Aorta (tissue), 5 donors: Measurements from ENCODE around the gene ELOB. TPM values are rescaled to one million over a fixed set of nuclear protein-coding genes. Genes with fewer than 3 reads are reported as not detected.
A peak's percentile ranks its signal among the peaks of the same experiment; 100 is the strongest.

Source experiments
- ATAC-seq: fragments of 200-7000 bp; cut with Tn5 transposase; one replicate; pipeline ENCODE4 v1.9.1; 2022; ENCODE audit warnings: moderate library complexity; ENCODE audit not compliant: low FRiP score
- DNase-seq, 2 donors: peaks; one replicate each; pipeline ENCODE4 v3.0.0-alpha.2; 2020
- H3K27ac ChIP-seq, 2 donors: one replicate each; pipeline ENCODE4 v1.5.1; 2013; ENCODE audit warnings: low read length in 2 of 2, mild to moderate bottlenecking in 2 of 2, moderate library complexity in 2 of 2, control low read depth in 1 of 2, inconsistent platforms in 1 of 2, low read depth in 1 of 2
- H3K27me3 ChIP-seq, 2 donors: one replicate each; pipeline ENCODE4 v1.6.1; 2013; ENCODE audit warnings: control low read depth in 1 of 2, low read length in 1 of 2, mild to moderate bottlenecking in 1 of 2, moderate library complexity in 1 of 2; ENCODE audit not compliant: insufficient read depth in 2 of 2, control insufficient read depth in 1 of 2
- H3K36me3 ChIP-seq, 2 donors: one replicate each; pipeline ENCODE4 v1.6.1; 2013; ENCODE audit warnings: control low read depth in 1 of 2, low read length in 1 of 2, mild to moderate bottlenecking in 1 of 2; ENCODE audit not compliant: insufficient read depth in 2 of 2, control insufficient read depth in 1 of 2
- H3K4me1 ChIP-seq, 2 donors: one replicate each; pipeline ENCODE4 v1.6.1; 2013; ENCODE audit warnings: low read length in 2 of 2, control low read depth in 1 of 2, mild to moderate bottlenecking in 1 of 2, moderate library complexity in 1 of 2; ENCODE audit not compliant: insufficient read depth in 2 of 2, control insufficient read depth in 1 of 2
- H3K4me3 ChIP-seq, 2 donors: one replicate each; pipeline ENCODE4 v1.5.1; 2013; ENCODE audit warnings: low read length in 2 of 2, control low read depth in 1 of 2, mild to moderate bottlenecking in 1 of 2
- H3K9me3 ChIP-seq: one replicate; pipeline ENCODE4 v1.6.1; 2013; ENCODE audit warnings: mild to moderate bottlenecking, low read length; ENCODE audit not compliant: control insufficient read depth
- WGBS, 2 donors: extraction: QIAGEN DNeasy Blood & Tissue Kit; methylation state at CpG; one replicate each; pipeline ENCODE4 v1.1.7; 2013; 5-methylcytosine and 5-hydroxymethylcytosine counted together
- intact Hi-C, 2 donors: fragments of 100-400 bp; cut with DNase I; formaldehyde crosslinking; loops; one replicate each; pipeline versions ENCODE4 v1.14.2 to v1.15.0; 2022
- long read RNA-seq, 2 donors: library from polyadenylated mRNA; unstranded; transcript quantifications; one replicate each; pipeline ENCODE4 v2.0.0, GENCODE V29; 2020 to 2021
- polyA plus RNA-seq, 2 donors: library from polyadenylated mRNA; stranded (reverse); fragments of 200-250 nt; gene quantifications; one replicate each; pipeline ENCODE4 v1.2.3, GENCODE V29; 2013
- total RNA-seq, 2 donors: library from RNA; stranded (reverse); fragmentation: NEBNext Ultra II Directional; extraction: Animal tissue kit (Norgen Biotek cat#: 25700); gene quantifications; one replicate each; pipeline ENCODE4 v1.2.1, GENCODE V29; 2021
- donor health status: healthy with polysubstance abuse.
- donor health status: Bipolar disorder and iron deficiency.
- donor health status: DM: no; HTN: no; CAD: no.
- donor health status: DM: no; HTN: no; CAD: no.
- donor health status: DM: yes; HTN: yes; CAD: no.

The ELOB gene
- total RNA-seq (100 to 1,000 TPM; 146 to 174 TPM), polyA plus RNA-seq (100 to 1,000 TPM; 368 to 843 TPM)
- long read RNA-seq, donor 1, transcript ELOB-202 (3 exons, 997 nt) = minor isoform, 10 of 48 reads
- long read RNA-seq, donor 1, transcript ELOB-203 (4 exons, 991 nt) = major isoform, 37 of 48 reads
- long read RNA-seq, donor 1, partial matches to known transcripts = 1 of 48 reads
- long read RNA-seq, donor 1, other reads (novel, unspliced or antisense) = 0 of 48 reads
- long read RNA-seq, donor 2, transcript ELOB-203 (4 exons, 991 nt) = major isoform, 59 of 77 reads
- long read RNA-seq, donor 2, transcript ELOB-202 (3 exons, 997 nt) = minor isoform, 11 of 77 reads
- long read RNA-seq, donor 2, partial matches to known transcripts = 2 of 77 reads
- long read RNA-seq, donor 2, other reads (novel, unspliced or antisense) = 0 of 77 reads

DNA sequence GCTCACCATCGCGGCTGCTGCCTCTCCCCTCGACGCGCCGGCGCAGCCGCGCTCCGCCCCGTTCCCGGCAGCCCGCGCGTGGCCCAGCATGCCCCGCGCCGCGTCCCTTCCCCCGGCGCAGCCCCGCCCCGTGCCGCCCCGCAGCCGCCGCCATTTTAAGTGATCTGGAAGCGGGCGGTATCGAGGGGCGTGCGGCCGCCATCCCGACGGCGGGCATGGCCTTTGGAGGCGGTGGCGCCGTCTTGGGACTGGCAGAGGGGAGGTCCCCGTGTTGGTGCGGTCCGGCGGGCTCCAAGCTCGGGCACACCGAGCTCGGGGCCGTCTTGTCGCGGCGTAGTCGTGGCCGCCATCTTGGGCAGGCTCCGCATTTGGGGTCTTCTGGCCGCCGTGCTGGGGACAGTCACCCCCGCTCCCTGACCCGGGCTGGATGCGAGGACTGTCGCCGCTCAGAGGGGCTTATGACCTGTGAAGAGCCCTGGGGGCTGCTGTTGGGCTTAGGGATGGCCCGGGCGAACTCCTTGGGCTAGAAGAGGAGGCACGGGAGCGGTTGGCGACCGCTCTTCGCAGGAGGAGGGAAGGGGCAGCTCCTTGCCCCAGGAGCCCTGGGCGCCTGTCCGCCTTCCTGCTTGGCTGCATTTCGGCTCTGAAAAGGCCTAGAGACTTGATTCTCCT is at the start of gene ELOB:
Gene ELOB, minus strand, starts transcription at position 50 of the 672 bp plus-strand sequence. Its CDS starts 41 bp downstream, at position 9.
- Histone ChIP-seq H3K36me3 (no peaks in the 10 kb centered on the region), H3K4me3 (peak within 1 kb of the TSS; percentile 67 to 87), H3K4me1 (no peaks in the 10 kb centered on the region), H3K9me3 (no peaks in the 10 kb centered on the region), H3K27ac (peak within 1 kb of the TSS; percentile 79 to 88), H3K27me3 (no peaks in the 10 kb centered on the region)
- intact Hi-C loops = loop anchor here in 1 of 2 donors (1.0 to 2.0 kb wide), 2 partner anchors 25 to 55 kb away; partner anchors contain the start of gene SRRM2
- WGBS, 2 donors = 0 to 1% methylated on average over 54 to 70 of the region's 70 CpGs
- ATAC-seq (peak; percentile 94), DNase-seq (peak; percentile 92 to 97)

DNA sequence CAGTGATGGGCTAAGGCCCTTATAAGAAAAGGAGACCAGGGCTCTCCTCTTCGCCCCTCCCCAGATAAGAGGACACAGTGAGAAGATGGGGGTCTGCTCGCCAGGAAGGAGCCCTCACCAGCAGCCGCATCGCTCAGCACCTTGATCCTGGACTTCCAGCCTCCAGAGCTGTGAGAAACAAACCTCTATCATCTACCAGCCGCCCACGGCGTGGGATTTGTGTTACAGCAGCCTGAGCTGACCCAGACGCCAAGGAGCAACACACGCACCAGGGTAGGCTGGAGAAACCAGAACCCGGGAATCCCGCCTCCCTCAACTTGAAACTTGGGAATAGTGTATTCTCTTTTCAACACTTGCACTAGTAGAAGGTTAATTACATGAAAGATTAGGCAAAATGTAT is 48.8 kb upstream of the ELOB start:
- H3K4me3 ChIP-seq = no peak overlapping the region
- no peaks in the 10 kb centered on the region for H3K4me1 ChIP-seq
- H3K9me3 ChIP-seq = no peaks in the 10 kb centered on the region
- no peak overlapping the region for H3K27ac ChIP-seq
- H3K36me3 ChIP-seq = no peaks in the 10 kb centered on the region
- ATAC-seq (no peak), DNase-seq (peak in 1 of 2 donors; percentile 52)
- 69 to 72% methylated on average over 11 of the region's 11 CpGs for WGBS, 2 donors
- intact Hi-C loops = no loop called here
- no peaks in the 10 kb centered on the region for H3K27me3 ChIP-seq

DNA sequence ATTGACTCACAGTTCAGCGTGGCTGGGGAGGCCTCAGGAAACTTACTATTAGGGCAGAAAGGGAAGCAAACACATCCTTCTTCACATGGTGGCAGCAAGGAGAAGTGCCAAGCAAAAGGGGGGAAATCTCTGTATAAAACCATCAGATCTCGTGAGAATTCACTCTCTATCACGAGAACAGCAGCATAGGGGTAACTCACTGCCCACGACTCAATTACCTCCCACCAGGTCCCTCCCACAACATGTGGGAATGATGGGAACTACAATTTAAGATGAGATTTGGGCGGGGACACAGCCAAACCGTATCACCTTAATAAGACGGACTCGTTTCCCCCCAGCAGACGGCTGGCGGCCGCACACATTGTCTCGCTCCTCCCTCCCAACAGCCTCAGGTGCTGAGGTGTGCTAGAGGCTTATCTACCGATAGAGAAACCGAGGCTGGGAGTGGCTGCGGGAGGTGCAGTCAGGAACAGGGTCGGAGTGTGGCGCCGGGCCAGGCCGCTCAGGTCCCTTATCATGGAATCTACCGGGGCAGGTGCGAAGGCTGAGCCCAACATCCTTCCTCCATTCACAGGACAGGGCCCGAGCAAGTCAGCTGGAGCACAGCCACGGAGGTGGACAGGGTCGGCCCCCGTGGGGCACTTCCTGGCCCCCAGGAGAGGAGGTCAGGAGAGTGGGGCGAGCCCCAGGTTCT is 48.1 kb upstream of the ELOB start:
- no peaks in the 10 kb centered on the region for H3K27me3 ChIP-seq
- peak in 1 of 2 donors; percentile 59 for DNase-seq

GRCh38 chr16:2824626-2825025 is 47.5 kb upstream of the ELOB start:
- no peak for ATAC-seq
- Histone ChIP-seq H3K27ac (no peak overlapping the region), H3K4me3 (no peak overlapping the region), H3K9me3 (no peaks in the 10 kb centered on the region), H3K36me3 (no peaks in the 10 kb centered on the region), H3K4me1 (no peaks in the 10 kb centered on the region), H3K27me3 (no peaks in the 10 kb centered on the region)
- DNase-seq = peak in 1 of 2 donors; percentile 42
- intact Hi-C loops = no loop called here
- WGBS, 2 donors = 75 to 79% methylated on average over 10 of the region's 10 CpGs

More for the DNA sequence above, 48.1 kb upstream of the ELOB start:
- H3K27ac ChIP-seq = no peak overlapping the region
- no peaks in the 10 kb centered on the region for H3K36me3 ChIP-seq
- H3K4me1 ChIP-seq = no peaks in the 10 kb centered on the region
- 80 to 82% methylated on average over 26 of the region's 26 CpGs for WGBS, 2 donors
- H3K9me3 ChIP-seq = no peaks in the 10 kb centered on the region
- no peak overlapping the region for H3K4me3 ChIP-seq
- ATAC-seq = no peak
- intact Hi-C loops = no loop called here

DNA sequence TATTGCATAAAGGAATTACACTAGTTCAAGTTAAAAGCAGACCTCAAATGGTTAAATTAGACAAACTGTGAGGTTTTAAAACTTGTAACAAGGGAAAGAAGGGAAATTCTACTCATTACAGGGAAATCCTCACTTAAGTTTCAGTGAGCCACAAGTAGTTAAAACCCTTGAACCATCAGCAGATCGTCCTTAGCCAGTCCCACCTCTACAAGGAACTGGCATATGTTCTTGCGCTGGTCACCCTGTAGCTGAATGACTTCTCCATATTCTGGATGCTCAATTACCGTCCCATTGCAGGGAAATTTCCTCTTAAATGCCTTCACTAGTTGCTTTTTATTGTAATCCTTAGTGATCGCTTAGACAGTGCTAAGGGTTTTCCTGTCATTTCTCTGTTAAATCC is 45.4 kb upstream of the ELOB start:
- DNase-seq (peak in 1 of 2 donors; percentile 2), ATAC-seq (no peak)
- Histone ChIP-seq H3K4me1 (no peaks in the 10 kb centered on the region), H3K27ac (no peak overlapping the region), H3K36me3 (no peaks in the 10 kb centered on the region), H3K9me3 (peaks cover 1% of the 10 kb centered on the region), H3K4me3 (no peak overlapping the region), H3K27me3 (no peaks in the 10 kb centered on the region)
- intact Hi-C loops = no loop called here
- WGBS, 2 donors = 49 to 54% methylated on average over 4 of the region's 4 CpGs

GRCh38 chr16:2822158-2822495 is 45.0 kb upstream of the ELOB start:
- no peak overlapping the region for H3K4me3 ChIP-seq
- WGBS, 2 donors = 66 to 73% methylated on average over 8 of the region's 8 CpGs
- no peak overlapping the region for H3K27ac ChIP-seq
- no peak for ATAC-seq
- no peaks in the 10 kb centered on the region for H3K27me3 ChIP-seq
- H3K9me3 ChIP-seq = peaks cover 1% of the 10 kb centered on the region
- H3K36me3 ChIP-seq = no peaks in the 10 kb centered on the region
- intact Hi-C loops = no loop called here
- DNase-seq = peak in 1 of 2 donors; percentile 51
- no peaks in the 10 kb centered on the region for H3K4me1 ChIP-seq

DNA sequence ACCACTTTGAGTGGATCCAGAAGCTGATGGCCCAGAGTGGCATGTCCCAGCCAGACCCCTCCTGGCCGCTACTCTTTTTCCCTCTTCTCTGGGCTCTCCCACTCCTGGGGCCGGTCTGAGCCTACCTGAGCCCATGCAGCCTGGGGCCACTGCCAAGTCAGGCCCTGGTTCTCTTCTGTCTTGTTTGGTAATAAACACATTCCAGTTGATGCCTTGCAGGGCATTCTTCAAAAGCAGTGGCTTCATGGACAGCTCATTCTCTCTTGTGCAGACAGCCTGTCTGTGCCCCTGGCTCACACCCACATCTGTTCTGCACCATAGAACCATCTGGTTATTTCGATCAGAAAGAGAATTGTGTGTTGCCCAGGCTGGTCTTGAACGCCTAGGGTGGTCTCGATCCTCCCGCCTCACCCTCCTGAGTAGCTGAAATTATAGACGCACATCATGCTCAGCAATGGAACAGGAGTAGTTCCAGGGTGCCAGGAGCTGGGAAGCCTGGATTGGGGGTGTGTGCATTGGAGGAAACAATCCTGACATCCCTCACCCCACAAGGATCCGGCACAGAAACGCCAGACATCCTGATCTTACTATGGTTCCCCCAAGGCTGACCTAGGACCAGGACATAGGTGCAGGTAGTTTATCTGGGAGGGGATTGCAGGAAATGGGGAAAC is 44.5 kb upstream of the ELOB start:
- no peaks in the 10 kb centered on the region for H3K4me1 ChIP-seq
- intact Hi-C loops = no loop called here
- no peaks in the 10 kb centered on the region for H3K36me3 ChIP-seq
- no peak overlapping the region for H3K4me3 ChIP-seq
- H3K27me3 ChIP-seq = no peaks in the 10 kb centered on the region
- H3K9me3 ChIP-seq = peaks cover 1% of the 10 kb centered on the region
- no peak for ATAC-seq
- DNase-seq = peak; percentile 23 to 31
- WGBS, 2 donors = 75 to 76% methylated on average over 9 of the region's 9 CpGs
- no peak overlapping the region for H3K27ac ChIP-seq

- Histone ChIP-seq H3K9me3 (peaks cover 1% of the 10 kb centered on the region), H3K27me3 (no peaks in the 10 kb centered on the region), H3K4me1 (no peaks in the 10 kb centered on the region), H3K27ac (no peak overlapping the region), H3K4me3 (no peak overlapping the region), H3K36me3 (no peaks in the 10 kb centered on the region)
- ATAC-seq (no peak), DNase-seq (peak; percentile 12 to 57)
- intact Hi-C loops = no loop called here
- WGBS, 2 donors = 74 to 81% methylated on average over 13 to 14 of the region's 14 CpGs
These were observed 43.9 kb upstream of the ELOB start for GRCh38 chr16:2820836-2821486.
